DOHH2 (cell line): Measurements from ENCODE around the gene TMCC3.

Experiments
- H3F3A ChIP-seq: fragments of 200-600 bp; sonication (generic), shearing (Covaris generic); 2 replicates; pipeline ENCODE4 v1.6.0; 2016; ENCODE audit warnings: antibody characterized with exemption, mild to moderate bottlenecking; ENCODE audit not compliant: control insufficient read depth, insufficient read depth
- H3K27ac ChIP-seq: fragments of 200-600 bp; sonication (generic); 2 replicates; pipeline ENCODE4 v1.5.1; 2014; ENCODE audit warnings: low read depth, mild to moderate bottlenecking, low read length, moderate library complexity
- H3K27me3 ChIP-seq: fragments of 200-600 bp; sonication (generic); 2 replicates; pipeline ENCODE4 v1.6.1; 2014; ENCODE audit warnings: mild to moderate bottlenecking, low read length, mixed read lengths; ENCODE audit not compliant: control insufficient read depth
- H3K36me3 ChIP-seq: fragments of 200-600 bp; sonication (generic); 2 replicates; pipeline ENCODE4 v1.6.1; 2014; ENCODE audit warnings: mild to moderate bottlenecking, low read length, moderate library complexity, mixed read lengths; ENCODE audit not compliant: control insufficient read depth
- H3K4me1 ChIP-seq: fragments of 200-600 bp; sonication (generic); 2 replicates; pipeline ENCODE4 v1.6.1; 2014; ENCODE audit warnings: mild to moderate bottlenecking, low read length, mixed read lengths; ENCODE audit not compliant: control insufficient read depth
- H3K4me2 ChIP-seq: fragments of 200-600 bp; sonication (generic); 2 replicates; pipeline ENCODE4 v1.6.0; 2014; ENCODE audit warnings: mild to moderate bottlenecking, low read length, moderate library complexity
- H3K4me3 ChIP-seq: fragments of 200-600 bp; sonication (generic); 2 replicates; pipeline ENCODE4 v1.5.1; 2014; ENCODE audit warnings: mild to moderate bottlenecking, low read length, mixed read lengths
- H3K79me2 ChIP-seq: fragments of 200-600 bp; sonication (generic); 2 replicates; pipeline ENCODE4 v1.6.1; 2014; ENCODE audit warnings: mild to moderate bottlenecking, low read length, mixed read lengths; ENCODE audit not compliant: control insufficient read depth
- H3K9me2 ChIP-seq: fragments of 200-600 bp; sonication (generic); replicated peaks from 2 replicates; pipeline ENCODE4 v1.6.1; 2014; ENCODE audit warnings: mild to moderate bottlenecking, low read length, mixed read lengths; ENCODE audit not compliant: control insufficient read depth
- H3K9me3 ChIP-seq: fragments of 200-600 bp; sonication (generic); 2 replicates; pipeline ENCODE4 v1.6.1; 2014; ENCODE audit warnings: antibody characterized with exemption, low read length, mixed read lengths; ENCODE audit not compliant: control insufficient read depth, insufficient read depth
- H4K20me1 ChIP-seq: fragments of 200-600 bp; sonication (generic); 2 replicates; pipeline ENCODE4 v1.6.0; 2014; ENCODE audit warnings: low read depth, mild to moderate bottlenecking, antibody characterized with exemption, low read length, moderate library complexity; ENCODE audit not compliant: control insufficient read depth, insufficient read depth
- CTCF ChIP-seq: fragments of 200-600 bp; sonication (generic); IDR thresholded peaks from one replicate; pipeline ENCODE4 v1.5.1; 2014; ENCODE audit warnings: antibody characterized with exemption, mild to moderate bottlenecking, low read depth, low read length; ENCODE audit not compliant: poor library complexity, severe bottlenecking
- EZH2phosphoT487 ChIP-seq: fragments of 200-600 bp; sonication (generic); IDR thresholded peaks from 2 replicates; pipeline ENCODE4 v1.6.1; 2017; ENCODE audit warnings: borderline replicate concordance, mild to moderate bottlenecking, antibody characterized with exemption, low read length, moderate library complexity, mixed read lengths

TMCC3 gene

GRCh38 chr12:94637390-94638113 lies 12.8 kb downstream of the TMCC3 start:
- Histone ChIP-seq H3K4me2 (no peak overlapping the region), H3K9me3 (no peaks in the 10 kb centered on the region), H4K20me1 (no peaks in the 10 kb centered on the region), H3K27me3 (no peaks in the 10 kb centered on the region; the same call in 1 of the 2 replicates), H3K9me2 (no peaks in the 10 kb centered on the region), H3K4me3 (no peak overlapping the region), H3K27ac (no peak overlapping the region), H3K79me2 (no peaks in the 10 kb centered on the region), H3K4me1 (no peaks in the 10 kb centered on the region), H3K36me3 (no peaks in the 10 kb centered on the region), H3F3A (no peaks in the 10 kb centered on the region)
- TF ChIP-seq CTCF (no peak), EZH2phosphoT487 (no peak)

- Histone ChIP-seq H3K9me2 (no peaks in the 10 kb centered on the region), H3K4me1 (no peaks in the 10 kb centered on the region), H4K20me1 (no peaks in the 10 kb centered on the region), H3K79me2 (no peaks in the 10 kb centered on the region), H3K36me3 (no peaks in the 10 kb centered on the region), H3K27ac (no peak overlapping the region), H3K4me3 (no peak overlapping the region), H3K27me3 (no peaks in the 10 kb centered on the region; the same call in 1 of the 2 replicates), H3K9me3 (no peaks in the 10 kb centered on the region), H3F3A (no peaks in the 10 kb centered on the region), H3K4me2 (no peak overlapping the region)
- no peak for TF ChIP-seq CTCF
- no peak for TF ChIP-seq EZH2phosphoT487
Observed at GRCh38 chr12:94636462-94637085, 13.8 kb downstream of the TMCC3 start.

DNA sequence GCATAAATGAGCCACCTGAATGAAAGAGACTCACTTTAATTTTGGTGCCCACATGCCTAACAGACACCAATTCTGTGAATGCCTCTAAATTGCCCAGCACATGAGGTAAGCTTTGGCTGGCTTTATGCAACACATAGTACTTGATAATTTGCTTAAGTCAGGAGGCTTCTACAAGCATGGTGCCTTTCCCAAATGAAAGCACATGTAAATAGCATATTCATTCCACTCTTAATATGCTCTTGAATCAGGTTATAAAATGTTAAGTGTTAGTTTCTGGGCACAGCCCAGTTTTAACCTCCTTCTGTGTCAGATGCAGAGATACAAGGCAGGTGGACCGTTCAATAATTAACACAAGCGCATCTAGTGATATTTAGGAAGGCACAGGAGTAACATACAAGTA lies 15.6 kb downstream of the TMCC3 start:
- H3K36me3 ChIP-seq: no peaks in the 10 kb centered on the region
- H3K27ac ChIP-seq: no peak overlapping the region
- no peaks in the 10 kb centered on the region for H3K79me2 ChIP-seq
- no peak for TF ChIP-seq CTCF
- TF ChIP-seq EZH2phosphoT487: no peak
- no peak overlapping the region for H3K4me3 ChIP-seq
- no peaks in the 10 kb centered on the region for H3K4me1 ChIP-seq
- H3K9me3 ChIP-seq: no peaks in the 10 kb centered on the region
- no peaks in the 10 kb centered on the region for H4K20me1 ChIP-seq
- H3K9me2 ChIP-seq: no peaks in the 10 kb centered on the region
- H3K27me3 ChIP-seq: no peaks in the 10 kb centered on the region; the same call in 1 of the 2 replicates
- no peak overlapping the region for H3K4me2 ChIP-seq
- no peaks in the 10 kb centered on the region for H3F3A ChIP-seq
